K562 (cell line): Measurements from ENCODE around the gene ZKSCAN4. TPM values are rescaled to one million over a fixed set of nuclear protein-coding genes. Genes with fewer than 3 reads are reported as not detected.
A peak's percentile ranks its signal among the peaks of the same experiment; 100 is the strongest.

Source experiments
- ATAC-seq: fragments of 200-7000 bp; cut with Tn5 transposase; 3 replicates; pipeline ENCODE4 v1.9.1; 2020; ENCODE audit warnings: moderate library complexity
- BruUV-seq: library from RNA; stranded (reverse); fragments of 400-500 nt; replicated peaks from 2 replicates; lab custom pipeline; 2021; lab: Mats Ljungman, UMichigan
- CTCF ChIA-PET: fragments of 300-600 bp; formaldehyde crosslinking; extraction: SDS; loops from one replicate; lab custom pipeline; 2021; ENCODE audit warnings: low intra/inter-chr PET ratio; lab: Yijun Ruan, JAX
- POLR2A ChIA-PET: fragments of 300-600, 350-650 bp; sonication (Branson Sonifier 250); formaldehyde crosslinking; extraction: SDS; loops from one replicate; lab custom pipeline; 2021; ENCODE audit warnings: antibody characterized with exemption, inconsistent platforms; lab: Yijun Ruan, JAX
- DNase-seq, 4 experiments: peaks; one replicate each; pipeline versions ENCODE4 v3.0.0 to v3.0.0-alpha.2; 2011 to 2018; ENCODE audit warnings: low spot score in 3 of 4, mixed read lengths in 3 of 4; ENCODE audit errors: extremely low read depth in 1 of 4
- FAIRE-seq: peaks from 2 replicates; lab custom pipeline; 2011; peaks lifted over from hg19 to GRCh38; lab: Jason Lieb, UNC
- H2AFZ ChIP-seq: 2 replicates; pipeline ENCODE4 v1.6.0; 2011; ENCODE audit warnings: low read depth, low read length, control low read depth, inconsistent platforms
- H3K27ac ChIP-seq: fragments of 200-600 bp; 3 replicates; pipeline ENCODE4 v1.8.0; 2011; ENCODE audit warnings: low read depth, mild to moderate bottlenecking, control low read depth, inconsistent platforms, low read length, moderate library complexity, mixed read lengths; ENCODE audit errors: extremely low read depth
- H3K27me3 ChIP-seq, 2 experiments: fragments of 300-600 bp in 1 of 2; 2 replicates in 1 of 2; 3 replicates in 1 of 2; pipeline versions ENCODE4 v1.6.0 to v1.8.0; 2011; ENCODE audit warnings: inconsistent platforms in 2 of 2, low read length in 2 of 2, mild to moderate bottlenecking in 1 of 2, mixed read lengths in 1 of 2, moderate library complexity in 1 of 2; ENCODE audit not compliant: control insufficient read depth in 2 of 2, insufficient read depth in 2 of 2
- H3K36me3 ChIP-seq: fragments of 300-600 bp; 3 replicates; pipeline ENCODE4 v1.8.0; 2011; ENCODE audit warnings: mild to moderate bottlenecking, low read length, inconsistent platforms; ENCODE audit not compliant: control insufficient read depth, insufficient read depth
- H3K4me1 ChIP-seq, 2 experiments: fragments of 200-600 bp in 1 of 2; replicated peaks in 1 of 2; 2 replicates in 1 of 2; 3 replicates in 1 of 2; pipeline versions ENCODE4 v1.5.1 to v1.8.0; 2011; ENCODE audit warnings: inconsistent platforms in 2 of 2, low read length in 2 of 2, mild to moderate bottlenecking in 1 of 2, mixed read lengths in 1 of 2, moderate library complexity in 1 of 2; ENCODE audit not compliant: control insufficient read depth in 2 of 2, insufficient read depth in 2 of 2
- H3K4me2 ChIP-seq: 2 replicates; pipeline ENCODE4 v1.6.1; 2011; ENCODE audit warnings: low read length, control low read depth, inconsistent platforms, mixed read lengths; ENCODE audit not compliant: insufficient read depth
- H3K4me3 ChIP-seq: fragments of 200-600 bp; sonication (generic), shearing (Covaris generic); 2 replicates; pipeline ENCODE4 v1.5.1; 2016; ENCODE audit warnings: control low read depth, inconsistent platforms
- H3K79me2 ChIP-seq: fragments of 200-600 bp; 3 replicates; pipeline ENCODE4 v1.8.0; 2011; ENCODE audit warnings: low read length, inconsistent platforms; ENCODE audit not compliant: control insufficient read depth, insufficient read depth
- H3K9ac ChIP-seq, 2 experiments: 2 replicates each; pipeline versions ENCODE4 v1.6.0 to v1.6.1; 2011; ENCODE audit warnings: low read depth in 2 of 2, low read length in 2 of 2, control low read depth in 1 of 2, inconsistent platforms in 1 of 2, mild to moderate bottlenecking in 1 of 2, mixed read lengths in 1 of 2; ENCODE audit not compliant: insufficient read depth in 1 of 2
- H3K9me1 ChIP-seq: one replicate; pipeline ENCODE4 v1.6.0; 2011; ENCODE audit warnings: inconsistent platforms, mild to moderate bottlenecking, low read length, moderate library complexity; ENCODE audit not compliant: control insufficient read depth, insufficient read depth
- H3K9me3 ChIP-seq: replicated peaks from 2 replicates; pipeline ENCODE4 v1.5.1; 2011; ENCODE audit warnings: low read depth, low read length, inconsistent platforms; ENCODE audit not compliant: control insufficient read depth, insufficient read depth
- H4K20me1 ChIP-seq: replicated peaks from 2 replicates; pipeline ENCODE4 v1.6.1; 2011; ENCODE audit warnings: low read length, inconsistent platforms, mixed read lengths; ENCODE audit not compliant: control insufficient read depth, insufficient read depth
- ATF3 ChIP-seq, 2 experiments: fragments of 450-650 bp in 1 of 2; sonication (generic) in 1 of 2; formaldehyde crosslinking in 1 of 2; IDR thresholded peaks in 1 of 2; conservative IDR thresholded peaks in 1 of 2; 2 replicates each; pipeline versions ENCODE4 v1.6.1 to v1.8.1; 2016 to 2023; ENCODE audit warnings: mild to moderate bottlenecking in 2 of 2, moderate library complexity in 2 of 2, inconsistent platforms in 1 of 2, missing genetic modification reagents in 1 of 2
- ATF7 ChIP-seq: fragments of 450-650 bp; IDR thresholded peaks from 2 replicates; pipeline ENCODE4 v1.7.1; 2014; ENCODE audit warnings: mild to moderate bottlenecking, moderate library complexity
- CEBPG ChIP-seq, 3 experiments: fragments of 200-800 bp in 1 of 3; sonication (Bioruptor generic) in 1 of 3; sonication (generic) in 1 of 3; formaldehyde crosslinking in 1 of 3; IDR thresholded peaks in 2 of 3; conservative IDR thresholded peaks in 1 of 3; 2 replicates each; pipeline versions ENCODE4 v1.6.1 to v1.8.0; 2016 to 2022; ENCODE audit warnings: missing compliant biosample characterization in 2 of 3, missing genetic modification characterization in 2 of 3, mild to moderate bottlenecking in 1 of 3, missing genetic modification reagents in 1 of 3
- CLOCK ChIP-seq: fragments of 250-450 bp; sonication (Bioruptor Pico); IDR thresholded peaks from 2 replicates; pipeline ENCODE4 v1.4.0; 2020; ENCODE audit warnings: mild to moderate bottlenecking, moderate library complexity, borderline replicate concordance
- CREM ChIP-seq: IDR thresholded peaks from 2 replicates; pipeline ENCODE4 v1.6.1; 2014; ENCODE audit warnings: antibody characterized with exemption, low read depth
- DMBX1 ChIP-seq: fragments of 250-450 bp; sonication (Bioruptor Pico); IDR thresholded peaks from 2 replicates; pipeline ENCODE4 v1.8.0; 2022; ENCODE audit warnings: inconsistent platforms, mild to moderate bottlenecking, moderate library complexity, borderline replicate concordance
- JUND ChIP-seq, 2 experiments: IDR thresholded peaks; 2 replicates in 1 of 2; 3 replicates in 1 of 2; pipeline ENCODE4 v1.6.1; 2011; ENCODE audit warnings: borderline replicate concordance in 2 of 2, low read depth in 2 of 2, low read length in 2 of 2, improper control_type of control experiment in 1 of 2, missing biosample characterization in 1 of 2, missing genetic modification characterization in 1 of 2, missing genetic modification reagents in 1 of 2
- PTBP1 ChIP-seq: fragments of 200-400 bp; formaldehyde crosslinking; IDR thresholded peaks from 2 replicates; pipeline ENCODE4 v1.6.1; 2017; ENCODE audit warnings: low read depth, low read length
- WGBS: fragments of 100-300 bp; shearing (Covaris generic); methylation state at CpG from one replicate; pipeline ENCODE4 v1.1.6; 2016; ENCODE audit warnings: low coverage, mixed read lengths; ENCODE audit not compliant: insufficient coverage; ENCODE audit errors: missing lambda C conversion rate; 5-methylcytosine and 5-hydroxymethylcytosine counted together
- in situ Hi-C: fragments of 300-500 bp; cut with MboI; formaldehyde crosslinking; loops from 4 replicates; pipeline ENCODE4 v1.15.0; 2018; ENCODE audit warnings: inconsistent platforms, mixed read lengths
- intact Hi-C: fragments of 100-400 bp; cut with micrococcal nuclease; formaldehyde crosslinking; loops from 2 replicates; pipeline ENCODE4 v1.14.2; 2022
- polyA plus RNA-seq, 8 experiments: library from polyadenylated mRNA; depleted of rRNA in 4 of 8; stranded (reverse) in 5 of 8; unstranded in 3 of 8; fragments of >200 nt; fragmentation: Nextera tagmentation in 2 of 8; fragmentation: Illumina TruSeq in 1 of 8; extraction: Ambion mirVana in 2 of 8; extraction: Trizol in 1 of 8; gene quantifications; 2 replicates each; pipeline versions ENCODE4 v1.2.1 to v1.2.3, GENCODE V29; 2011 to 2014; ENCODE audit warnings: inconsistent platforms in 1 of 8, missing spikeins in 1 of 8
- total RNA-seq, 7 experiments: library from RNA; depleted of rRNA in 6 of 7; stranded (reverse); fragments of >200 nt in 6 of 7; fragmentation: Illumina TruSeq in 2 of 7; extraction: Trizol in 2 of 7; gene quantifications; 2 replicates each; pipeline versions ENCODE4 v1.2.1 to v1.2.3, GENCODE V29; 2011 to 2021; ENCODE audit warnings: low replicate concordance in 1 of 7

Gene ZKSCAN4
- total and polyA plus RNA-seq, 9 of the 15 experiments (the other 6 are each of a cell fraction or from before 2014, with no cell fraction given): 1.2 to 5.3 (median 4.7) TPM

- peaks cover 45% of the 10 kb centered on the region for H3K36me3 ChIP-seq
- intact Hi-C loops: loop anchor here (5.0 to 10.0 kb wide), 2 partner anchors 56 to 388 kb away; partner anchors contain the start of gene PGBD1
- peak overlapping the region; percentile 79 for H3K4me3 ChIP-seq
- peaks cover 7 to 35% of the 10 kb centered on the region in 2 experiments for H3K4me1 ChIP-seq
- H4K20me1 ChIP-seq: no peaks in the 10 kb centered on the region
- H3K9ac ChIP-seq: peak overlapping the region in 1 of 2 experiments; percentile 92; a peak in 2 of 4 replicates
- no peak for TF ChIP-seq PTBP1
- no peak for TF ChIP-seq CLOCK
- TF ChIP-seq CEBPG (CRISPR knock-in tag; IDR thresholded peaks at IDR 0.05): peak; percentile 55; the same call in 1 of the 2 replicates
- TF ChIP-seq CEBPG (tag; conservative IDR thresholded peaks at IDR 0.05 in 1 of 2, IDR thresholded peaks at IDR 0.05 in 1 of 2): peak in 1 of 2 experiments; percentile 68; a peak in 2 of 4 replicates
- peak; percentile 59 for TF ChIP-seq JUND (IDR thresholded peaks at IDR 0.05; ENCODE audit: borderline replicate concordance, low read depth, low read length)
- TF ChIP-seq JUND (tag; IDR thresholded peaks at IDR 0.05; ENCODE audit: borderline replicate concordance, low read depth, low read length): no peak; the same call in 2 of the 3 replicates
- peak; percentile 80 for TF ChIP-seq ATF7
- peak; percentile 27; the same call in 1 of the 2 replicates for TF ChIP-seq CREM
- peak; percentile 75; the same call in 1 of the 2 replicates for TF ChIP-seq ATF3 (IDR thresholded peaks at IDR 0.05)
- TF ChIP-seq ATF3 (CRISPR knock-in tag; conservative IDR thresholded peaks at IDR 0.05): no peak
- 0 out of 2 replicates have a peak, but pooled peaks have one; percentile 18 for TF ChIP-seq DMBX1 (CRISPR knock-in tag)
- DNase-seq (no peak), FAIRE-seq (peak; percentile 15), ATAC-seq (no peak)
- H3K27ac ChIP-seq: no peak overlapping the region
- ChIA-PET CTCF (interaction anchor here (0.6 kb wide), 1 partner anchor 1658 kb away, joined by 3 read pairs; no protein-coding TSS in a partner anchor), POLR2A (interaction anchor here (0.7 to 2.5 kb wide), 13 partner anchors 8 to 333 kb away, joined by 3 to 14 read pairs (median 4); partner anchors contain the start of gene ZSCAN31)
- 48% methylated on average over 2 of the region's 2 CpGs for WGBS
- peaks cover 35% of the 10 kb centered on the region for H3K79me2 ChIP-seq
- no peaks in the 10 kb centered on the region for H3K9me3 ChIP-seq
- H3K4me2 ChIP-seq: peak overlapping the region; percentile 95
- H3K27me3 ChIP-seq: no peaks in the 10 kb centered on the region
- in situ Hi-C loops: no loop called here
- no peaks in the 10 kb centered on the region for H3K9me1 ChIP-seq
- no TSS peak for BruUV-seq
- no peak overlapping the region for H2AFZ ChIP-seq
Observed at GRCh38 chr6:28226460-28226859, 25.6 kb downstream of the ZKSCAN4 start.
